Stimulated activated CD8-positive, alpha-beta memory T cell treated with anti-CD3 and anti-CD28 coated beads, Interleukin-4, amount 100 ng/mL, for 24 hours (primary cell): ENCODE results near the gene WDFY1.
"Not testable (repeated sequence)": the region's sequence is repeated elsewhere in the genome, so short reads cannot be mapped to it uniquely, and the experiment has no call there.

Experiments
- DNase-seq: peaks from one replicate; pipeline ENCODE4 v3.0.0-alpha.2; 2020; ENCODE audit warnings: low read depth

The WDFY1 gene

DNA sequence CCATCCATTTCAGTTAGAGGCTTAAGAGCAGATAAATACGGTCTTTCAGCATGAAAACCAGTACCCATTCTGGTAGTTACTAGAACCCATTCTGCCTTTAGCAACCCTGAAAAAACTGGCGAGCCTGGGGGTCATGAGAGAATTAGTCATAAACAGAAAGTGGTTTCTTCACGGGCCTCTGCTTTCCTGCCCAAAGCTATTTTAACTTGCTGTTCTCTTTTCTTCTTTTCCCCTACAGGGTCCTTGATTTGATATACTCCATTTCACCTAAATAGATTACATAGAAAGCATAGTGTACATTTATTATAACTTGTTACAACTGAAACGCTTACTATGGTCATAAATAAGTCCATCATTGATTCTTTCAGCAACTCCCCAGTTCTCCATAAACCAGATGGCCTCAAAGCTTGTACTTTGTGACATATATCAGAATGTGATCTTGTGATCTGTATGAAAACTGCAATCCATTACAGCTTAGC lies 48.3 kb downstream of the WDFY1 start:
- no peak for DNase-seq

DNA sequence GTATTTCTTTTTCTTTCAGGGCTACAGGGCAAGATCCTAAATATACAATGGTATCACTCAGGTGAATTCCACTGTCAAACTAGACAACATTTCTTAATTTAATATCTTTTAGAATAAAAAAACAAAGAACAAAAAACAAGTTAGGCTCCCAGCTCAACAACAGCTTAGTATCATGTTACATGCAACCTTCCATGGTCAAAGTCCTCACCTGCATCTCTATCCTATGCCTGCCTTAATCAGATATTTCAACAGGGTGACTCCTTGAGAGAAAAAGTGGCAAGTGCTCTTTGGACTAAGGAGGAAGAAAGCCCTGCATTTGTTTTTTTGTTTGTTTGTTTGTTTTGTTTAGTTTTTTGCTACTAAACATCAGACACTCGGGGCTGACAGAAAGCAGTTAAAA lies 50.2 kb downstream of the WDFY1 start:
- DNase-seq, result no peak

DNA sequence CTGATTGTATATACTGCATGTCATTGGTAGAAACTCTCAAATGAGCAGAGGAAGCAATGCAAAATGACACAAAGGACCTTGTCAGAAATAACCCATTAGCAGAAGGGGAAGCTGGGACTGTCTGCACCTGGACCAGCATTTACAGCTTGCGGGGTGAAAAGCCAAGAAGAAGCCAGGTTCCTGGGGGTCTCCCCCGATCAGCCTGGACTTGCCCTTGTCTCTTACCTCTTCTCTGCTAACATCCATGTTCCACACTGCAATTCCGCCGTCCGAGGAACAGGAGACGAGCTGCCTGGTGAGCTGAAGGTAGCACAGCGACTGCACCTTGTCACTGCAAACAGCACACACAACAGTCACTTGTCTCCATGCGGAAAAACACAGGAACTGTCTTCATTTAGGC lies 51.1 kb downstream of the WDFY1 start:
- DNase-seq, result no peak

DNA sequence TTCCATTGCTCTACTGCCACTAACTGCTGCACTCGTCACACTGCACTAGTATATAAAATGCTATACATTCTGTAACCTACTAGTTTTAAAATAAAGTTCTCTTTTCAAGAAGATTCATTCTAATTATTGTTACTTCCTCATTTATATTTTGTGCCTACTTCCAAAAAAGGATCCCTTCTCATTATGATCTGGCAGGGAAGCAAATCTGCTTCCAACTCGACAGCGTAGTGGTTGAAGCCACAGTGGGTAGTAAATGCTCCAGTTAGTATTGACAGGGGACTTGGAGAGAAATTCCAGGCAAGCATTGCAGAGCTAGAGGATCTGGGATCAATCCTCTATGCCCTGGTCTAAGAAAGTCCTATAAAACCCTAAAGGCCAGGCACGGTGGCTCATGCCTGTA lies 54.4 kb downstream of the WDFY1 start:
- DNase-seq, result no peak

DNA sequence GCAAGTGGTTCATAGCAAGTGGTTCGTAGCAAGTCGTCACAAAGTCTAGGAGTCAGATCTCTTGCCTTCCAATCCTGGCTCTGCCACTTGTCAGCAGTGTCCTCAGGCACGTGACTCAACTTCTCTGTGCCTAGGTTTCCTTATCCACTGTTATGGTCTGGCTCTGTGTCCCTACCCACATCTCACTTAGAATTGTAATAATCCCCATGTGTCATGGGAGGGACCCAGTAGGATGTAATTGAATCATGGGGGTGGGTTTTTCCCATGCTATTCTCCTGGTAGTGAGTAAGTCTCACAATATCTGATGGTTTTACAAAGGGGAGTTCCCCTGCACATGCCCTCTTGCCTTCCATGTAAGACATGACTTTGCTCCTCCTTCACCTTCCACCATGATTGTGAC lies 55.9 kb downstream of the WDFY1 start:
- DNase-seq, result no peak

DNA sequence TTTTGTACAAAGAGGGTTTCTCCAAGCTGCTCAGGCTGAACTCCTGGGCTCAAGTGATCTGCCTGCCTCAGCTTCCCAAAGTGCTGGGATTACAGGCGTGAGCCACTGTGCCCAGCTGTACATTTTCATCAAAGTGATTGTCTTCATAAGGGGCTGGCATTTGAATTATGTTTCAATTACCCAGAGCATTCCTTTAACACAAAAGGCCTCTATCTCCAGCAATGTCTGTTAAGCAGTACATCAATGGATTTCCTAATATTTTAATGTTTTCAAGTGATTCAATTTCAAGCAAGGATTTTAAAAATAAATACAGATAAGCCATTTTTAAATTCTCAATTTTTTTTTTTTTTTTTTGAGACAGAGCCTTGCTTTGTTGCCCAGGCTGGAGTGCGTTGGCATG lies 56.9 kb downstream of the WDFY1 start:
- no peak for DNase-seq

DNA sequence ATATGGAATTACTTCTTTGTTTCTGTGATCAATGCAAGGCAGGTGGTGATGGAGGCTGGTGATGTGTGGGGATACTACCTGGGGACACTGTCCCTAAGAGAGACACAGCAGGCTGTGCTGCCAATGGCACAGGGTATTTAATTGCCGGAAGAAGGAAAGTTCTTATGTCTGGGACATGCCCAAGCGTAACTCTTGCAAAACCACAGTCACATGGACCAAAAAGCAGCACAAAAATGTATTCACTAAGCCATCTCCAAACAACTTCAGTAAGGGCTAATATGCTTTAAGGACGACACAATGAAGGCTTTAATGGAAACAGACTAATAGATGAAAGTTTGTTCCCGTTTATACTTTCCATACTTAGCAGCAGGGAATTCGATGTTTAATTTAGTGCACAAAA lies 58.0 kb downstream of the WDFY1 start:
- DNase-seq, result no peak

DNA sequence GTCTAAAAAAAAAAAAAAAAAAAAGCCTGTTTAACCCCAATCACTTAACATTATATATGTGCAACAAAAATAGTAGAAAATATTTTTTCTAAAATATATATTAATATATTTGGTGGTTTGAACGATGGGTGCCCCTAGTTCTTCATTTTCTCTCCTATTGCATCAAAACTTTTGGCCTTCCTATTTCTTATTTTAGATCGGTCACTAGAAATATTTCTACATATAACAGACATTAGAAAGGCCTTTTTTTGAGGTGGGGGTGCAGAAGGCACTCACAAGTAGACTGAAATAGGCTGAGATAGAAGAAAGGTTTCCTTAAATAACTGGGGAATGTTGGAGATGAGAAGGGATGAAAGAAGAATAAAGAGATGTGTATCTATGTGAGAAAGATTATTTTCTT lies 58.4 kb downstream of the WDFY1 start:
- DNase-seq, result no peak

DNA sequence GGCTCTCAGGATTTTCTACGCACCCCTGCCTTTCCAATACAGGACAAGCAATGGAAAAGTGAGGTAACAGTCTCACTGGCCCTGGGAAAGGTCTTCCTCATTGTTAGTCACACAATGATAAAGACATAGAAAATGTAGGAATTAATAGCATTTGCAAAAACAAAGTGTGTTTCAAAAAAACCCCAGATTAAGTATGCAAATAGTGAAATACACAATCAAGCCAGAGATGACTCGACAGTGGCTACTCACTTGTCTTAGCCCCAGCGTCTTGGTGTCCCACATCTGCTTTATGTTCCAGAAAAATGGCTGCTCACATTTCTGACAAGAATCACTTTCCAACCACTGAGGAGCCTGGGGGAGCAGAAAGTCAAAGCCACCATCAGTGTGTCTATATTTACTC lies 60.7 kb downstream of the WDFY1 start:
- DNase-seq, result no peak

DNA sequence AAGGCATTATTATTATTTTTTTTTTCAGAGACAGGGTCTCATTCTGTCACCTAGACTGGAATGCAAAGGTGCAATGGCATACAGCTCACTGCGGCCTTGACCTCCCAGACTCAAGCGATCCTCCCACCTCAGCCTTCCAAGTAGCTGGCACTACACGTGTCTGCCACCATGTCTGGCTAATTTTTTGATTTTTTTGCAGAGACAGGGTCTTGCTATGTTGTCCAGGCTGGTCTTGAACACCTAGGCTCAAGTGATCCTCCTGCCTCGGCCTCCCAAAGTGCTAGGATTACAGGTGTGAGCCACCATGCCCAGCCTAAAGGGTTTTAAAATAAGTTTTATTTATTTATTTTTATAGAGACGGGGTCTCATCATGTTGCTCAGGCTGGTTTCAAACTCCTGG lies 62.4 kb downstream of the WDFY1 start:
- DNase-seq, result no peak

DNA sequence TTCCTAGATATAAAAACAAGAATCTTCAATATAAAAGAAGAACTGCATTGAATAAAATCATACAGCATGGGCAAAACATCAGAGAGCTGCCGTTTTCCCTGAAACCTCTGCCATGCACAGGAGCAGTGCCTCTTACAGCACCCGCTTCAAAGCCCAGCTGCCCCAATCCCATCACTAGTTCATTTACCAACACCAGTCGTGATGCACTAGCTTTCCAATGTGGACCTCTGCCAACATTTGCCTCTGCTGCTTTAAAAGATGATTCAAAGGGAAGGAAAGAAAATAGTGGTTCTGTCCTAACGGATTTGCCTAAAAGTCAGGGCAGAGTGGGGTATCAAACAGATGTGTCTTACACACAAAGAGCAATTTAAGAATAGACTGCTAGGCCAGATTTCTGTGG lies 64.3 kb downstream of the WDFY1 start:
- no peak for DNase-seq

DNA sequence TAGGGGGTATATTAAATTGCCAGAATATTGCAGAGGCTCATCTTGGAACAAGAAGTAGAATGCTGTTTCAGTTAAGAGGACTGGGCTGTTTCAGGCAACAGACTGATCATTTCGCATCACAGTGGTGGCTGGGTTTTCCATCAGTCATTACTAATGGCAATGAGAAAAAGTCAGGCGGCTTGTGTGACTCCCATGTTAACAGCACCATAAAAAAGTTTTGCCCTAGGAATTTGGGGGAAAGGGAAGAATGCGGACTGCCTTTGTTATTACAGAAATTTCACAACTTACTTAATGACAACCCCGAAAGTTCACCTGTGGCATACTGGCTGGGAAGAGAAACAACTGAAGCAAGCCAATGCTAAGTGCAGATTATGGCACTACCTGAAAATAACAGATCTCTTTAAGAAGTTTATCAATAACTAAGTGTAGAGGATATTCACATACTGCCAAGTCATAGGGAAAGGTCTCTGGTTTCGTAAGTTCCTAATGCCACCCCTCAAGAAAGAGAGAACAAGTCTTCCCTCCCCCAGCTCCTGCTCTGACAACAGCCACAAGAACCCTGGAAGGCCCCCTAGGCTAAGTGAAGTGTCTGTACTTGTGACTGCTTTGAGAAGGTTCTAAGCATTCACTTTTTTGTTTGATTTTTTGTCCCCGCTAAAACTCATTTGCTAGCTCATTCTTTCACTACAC lies 67.3 kb downstream of the WDFY1 start:
- no peak for DNase-seq

DNA sequence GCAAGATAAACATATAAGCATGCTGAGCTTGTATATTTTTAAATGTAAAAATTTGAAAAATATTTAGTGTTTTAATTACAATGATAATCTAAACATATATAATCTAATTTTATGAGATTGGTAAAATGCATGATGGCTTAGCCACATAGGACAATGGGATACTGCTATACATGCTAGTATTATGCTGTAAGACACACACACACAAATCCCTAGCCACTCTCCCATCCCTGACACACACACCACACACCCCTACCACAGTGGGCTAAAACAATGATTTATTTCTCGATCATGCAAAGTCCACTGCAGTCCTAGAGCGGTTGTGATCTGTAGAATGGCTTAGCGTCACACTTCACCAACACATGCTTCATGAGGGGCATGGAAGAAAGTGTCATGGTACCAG lies 71.5 kb downstream of the WDFY1 start:
- no peak for DNase-seq

DNA sequence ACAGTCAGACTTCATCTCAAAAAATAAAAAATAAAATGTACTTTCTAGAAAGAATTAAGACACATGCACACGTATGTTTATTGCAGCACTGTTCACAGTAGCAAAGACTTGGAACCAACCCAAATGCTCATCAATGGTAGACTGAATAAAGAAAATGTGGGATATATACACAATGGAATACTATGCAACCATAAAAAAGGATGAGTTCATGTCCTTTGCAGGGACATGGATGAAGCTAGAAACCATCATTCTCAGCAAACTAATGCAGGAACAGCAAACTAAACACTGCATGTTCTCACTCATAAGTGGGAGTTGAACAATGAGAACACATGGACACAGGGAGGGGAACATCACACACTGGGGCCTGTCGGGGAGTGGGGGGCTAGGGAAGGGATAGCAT lies 72.4 kb downstream of the WDFY1 start:
- not testable (repeated sequence) for DNase-seq

DNA sequence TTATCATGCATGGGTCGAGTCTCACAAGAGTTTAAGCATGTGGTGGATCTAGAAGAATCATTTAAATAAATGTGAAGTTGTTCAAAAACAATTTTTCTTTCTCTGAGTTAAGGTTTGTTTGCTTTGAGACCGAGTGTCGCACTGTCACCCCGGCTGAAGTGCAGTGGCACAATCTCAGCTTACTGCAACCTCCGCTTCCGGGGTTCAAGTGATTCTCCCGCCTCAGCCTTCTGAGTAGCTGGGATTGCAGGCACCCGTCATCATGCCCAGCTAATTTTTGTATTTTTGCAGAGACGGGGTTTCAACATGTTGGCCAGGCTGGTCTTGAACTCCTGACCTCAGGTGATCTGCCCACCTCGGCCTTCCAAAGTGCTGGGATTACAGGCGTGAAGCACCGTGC lies 73.5 kb downstream of the WDFY1 start:
- not testable (repeated sequence) for DNase-seq

DNA sequence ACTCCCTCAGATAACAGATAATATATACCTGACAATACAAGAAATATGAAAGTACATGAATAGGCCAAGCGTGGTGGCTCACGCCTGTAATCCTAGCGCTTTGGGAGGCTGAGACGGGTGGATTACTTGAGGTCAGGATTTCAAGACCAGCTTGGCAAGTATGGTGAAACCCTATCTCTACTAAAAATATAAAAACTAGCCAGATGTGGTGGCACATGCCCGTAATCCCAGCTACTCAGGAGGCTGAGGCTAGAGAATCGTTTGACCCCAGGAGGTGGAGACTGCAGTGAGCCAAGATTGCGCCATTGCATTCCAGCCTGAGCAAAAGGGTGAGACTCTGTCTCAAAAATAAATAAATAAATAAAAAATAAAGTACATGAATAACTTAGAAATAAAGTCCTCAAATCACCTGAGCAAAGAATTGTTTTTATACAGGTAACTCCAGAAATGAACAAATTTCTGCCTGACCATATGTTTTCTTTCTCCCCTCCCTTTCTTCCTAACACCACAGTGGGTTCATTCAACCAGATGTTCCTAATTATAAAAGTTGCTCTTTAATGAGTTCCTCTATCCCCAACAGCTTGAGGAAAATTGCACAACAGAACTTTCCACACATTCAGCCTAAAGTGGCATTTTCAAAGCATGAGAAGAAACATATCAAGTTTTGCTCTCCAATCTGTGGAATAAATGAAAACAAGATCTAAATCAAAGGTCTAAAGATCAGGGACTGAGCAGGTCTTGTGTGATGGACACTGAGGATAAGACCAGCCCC lies 74.1 kb downstream of the WDFY1 start:
- no peak for DNase-seq

DNA sequence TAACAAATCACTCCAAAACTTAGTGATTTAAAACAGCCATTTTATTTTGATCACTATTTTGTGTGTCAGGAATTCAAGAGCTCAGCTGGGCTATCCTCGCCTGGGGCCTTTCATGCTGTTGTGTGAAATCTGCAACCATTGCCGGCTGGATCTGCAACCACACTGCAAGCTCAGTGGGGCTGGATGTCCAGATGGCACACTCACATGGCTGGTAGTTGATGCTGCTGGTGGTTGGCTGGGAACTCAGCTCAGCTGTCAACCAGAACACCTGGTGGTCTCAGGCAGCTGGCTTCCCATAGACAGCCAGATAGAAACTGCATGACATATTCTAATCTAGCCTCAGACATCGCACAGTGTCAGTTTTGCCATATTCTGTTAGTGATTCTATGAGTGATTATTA lies 77.1 kb downstream of the WDFY1 start:
- no peak for DNase-seq

DNA sequence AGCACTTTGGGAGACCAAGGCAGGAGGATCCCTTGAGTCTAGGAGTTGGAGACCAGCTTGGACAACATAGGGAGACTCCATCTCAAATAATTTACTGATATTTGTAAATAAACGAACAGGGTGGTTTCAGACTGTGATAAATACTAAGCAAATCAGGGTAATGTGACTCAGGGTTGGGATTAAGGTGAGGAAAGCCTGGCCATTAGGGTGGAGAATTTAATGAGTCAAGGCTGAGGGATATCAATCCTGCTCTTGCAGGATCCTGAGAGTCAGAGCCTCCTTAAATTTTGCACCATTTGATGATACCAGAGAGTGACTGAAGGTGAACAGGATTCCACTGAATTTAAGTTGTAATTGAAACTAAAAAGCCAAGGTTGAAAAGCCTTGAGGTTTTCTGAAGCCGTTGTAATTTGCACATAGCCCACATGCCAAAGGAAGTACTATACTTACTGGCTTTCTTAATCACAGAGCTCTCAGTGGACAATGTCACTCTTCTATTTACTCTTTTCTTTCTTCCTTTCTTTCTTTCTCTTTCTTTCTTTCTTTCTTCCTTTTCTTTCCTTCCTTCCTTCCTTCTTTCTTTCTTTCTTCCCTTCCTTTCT lies 79.1 kb downstream of the WDFY1 start:
- DNase-seq, result no peak

DNA sequence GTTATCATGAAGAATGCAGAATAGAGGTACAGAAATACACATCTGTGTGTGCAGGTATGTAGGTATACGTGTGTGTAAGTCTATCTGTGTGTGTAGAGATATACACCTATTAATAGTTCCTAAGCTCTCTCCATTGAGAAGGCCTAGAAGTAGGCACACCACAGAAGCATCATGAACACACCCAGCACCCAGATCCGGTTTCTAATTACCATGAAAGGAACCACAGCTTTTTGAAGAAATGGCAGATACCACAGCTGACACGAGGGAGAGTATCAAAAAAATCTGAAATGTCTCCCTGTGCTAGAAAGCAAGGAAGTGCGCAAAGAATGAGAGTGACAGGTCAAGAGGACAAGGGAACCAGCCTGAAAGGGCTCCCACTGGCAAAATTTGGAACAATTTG lies 80.0 kb downstream of the WDFY1 start:
- no peak for DNase-seq

DNA sequence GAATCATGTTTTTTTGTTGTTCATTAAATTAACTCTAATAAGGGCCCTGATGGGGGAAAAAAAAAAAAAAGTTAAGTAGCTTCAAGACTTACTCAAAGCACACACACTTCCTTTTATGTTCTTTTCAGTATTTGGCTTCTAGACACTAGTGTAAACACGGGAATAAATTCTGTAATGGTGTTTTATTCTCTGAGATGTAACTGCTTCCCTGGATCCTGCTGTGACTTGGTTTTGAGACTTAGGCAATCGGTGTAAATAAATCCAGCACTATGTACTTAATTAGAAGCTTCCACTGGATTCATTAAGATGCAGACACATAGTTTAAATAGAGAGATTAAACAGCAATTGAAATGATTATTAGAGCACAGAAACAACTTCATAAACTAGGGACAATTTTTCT lies 81.6 kb downstream of the WDFY1 start:
- no peak for DNase-seq

DNA sequence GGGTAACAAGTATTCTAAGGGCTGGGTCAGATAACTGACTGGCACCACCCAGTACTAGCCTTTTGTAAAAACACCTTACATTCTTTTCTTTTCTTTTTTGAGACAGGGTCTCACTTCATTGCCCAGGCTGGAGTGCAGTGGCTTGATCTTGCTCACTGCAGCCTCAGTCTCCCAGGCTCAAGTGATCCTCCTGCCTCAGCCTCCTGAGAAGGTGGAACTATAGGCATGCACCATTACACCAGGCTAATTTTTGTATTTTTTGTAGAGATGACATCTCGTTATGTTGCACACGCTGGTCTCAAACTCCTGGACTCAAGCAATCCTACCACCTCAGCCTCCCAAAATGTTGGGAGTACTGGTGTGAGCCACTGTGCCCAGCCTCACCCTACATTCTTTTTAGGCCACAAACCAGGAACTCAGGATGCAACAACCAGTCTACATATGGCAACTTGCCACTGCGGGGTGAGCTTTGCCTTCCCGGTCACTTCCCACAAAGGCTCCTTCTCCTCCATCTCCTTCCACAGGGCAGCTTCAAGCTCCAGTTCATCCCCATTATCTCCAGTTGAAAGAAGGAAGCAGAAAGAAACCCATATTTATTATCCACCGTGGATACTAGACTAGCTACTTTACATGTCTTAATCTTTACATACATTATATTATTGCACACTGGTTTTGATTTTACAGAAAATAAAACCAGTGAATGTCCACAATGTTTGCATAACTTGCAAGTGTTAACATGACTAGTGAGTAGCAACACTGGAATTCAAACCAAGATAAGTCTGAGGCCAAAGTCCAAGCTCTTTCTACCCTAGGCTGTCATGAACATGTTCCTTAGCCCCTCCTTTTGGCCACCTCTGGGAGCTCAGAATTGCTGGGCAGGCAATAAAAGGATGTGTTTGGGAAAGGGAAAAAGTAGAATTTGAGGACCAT lies 84.1 kb downstream of the WDFY1 start:
- no peak for DNase-seq

DNA sequence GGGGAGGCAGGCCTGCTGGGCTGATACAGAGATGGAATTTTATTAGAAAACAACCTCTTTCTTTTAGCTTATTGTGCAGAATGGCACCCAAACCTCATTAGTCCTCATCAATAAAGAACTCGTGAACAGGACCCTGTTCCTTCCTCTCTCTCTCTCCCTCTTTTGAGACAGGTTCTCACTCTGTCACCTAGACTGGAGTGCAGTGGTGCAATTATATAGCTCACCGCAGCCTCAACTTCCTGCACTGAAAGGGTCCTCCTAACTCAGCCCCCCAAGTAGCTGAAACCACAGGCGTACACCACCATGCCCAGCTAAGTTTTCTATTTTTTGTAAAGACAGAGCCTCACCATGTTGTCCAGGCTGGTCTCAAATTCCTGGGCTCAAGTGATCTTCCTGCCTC lies 86.1 kb downstream of the WDFY1 start:
- no peak for DNase-seq
